Measurements from ENCODE around the gene ATP1A2. TPM values are rescaled to one million over a fixed set of nuclear protein-coding genes. Genes with fewer than 3 reads are reported as not detected.
A peak's percentile ranks its signal among the peaks of the same experiment; 100 is the strongest.

The ATP1A2 gene
- polyA plus RNA-seq, 1 donor from 2014 or later = not detected

GRCh38 chr1:160154790-160155189 lies 39.2 kb downstream of the ATP1A2 start:
- peaks cover 2% of the 10 kb centered on the region for H3K27me3 Mint-ChIP-seq
- no peak overlapping the region for H3K27ac Mint-ChIP-seq
- no peaks in the 10 kb centered on the region for H3K4me1 Mint-ChIP-seq
- peaks cover 2% of the 10 kb centered on the region for H3K36me3 Mint-ChIP-seq
- no peaks in the 10 kb centered on the region for H3K9me3 Mint-ChIP-seq
- no peak overlapping the region for H3K4me3 Mint-ChIP-seq

GRCh38 chr1:160156361-160156760 lies 40.8 kb downstream of the ATP1A2 start:
- H3K36me3 Mint-ChIP-seq = peaks cover 2% of the 10 kb centered on the region
- H3K9me3 Mint-ChIP-seq = no peaks in the 10 kb centered on the region
- H3K4me1 Mint-ChIP-seq = no peaks in the 10 kb centered on the region
- peaks cover 2% of the 10 kb centered on the region for H3K27me3 Mint-ChIP-seq
- no peak overlapping the region for H3K4me3 Mint-ChIP-seq
- H3K27ac Mint-ChIP-seq = no peak overlapping the region

- Mint-ChIP-seq H3K36me3 (no peaks in the 10 kb centered on the region), H3K9me3 (no peaks in the 10 kb centered on the region), H3K4me3 (no peak overlapping the region), H3K27me3 (peaks cover 2% of the 10 kb centered on the region), H3K27ac (no peak overlapping the region), H3K4me1 (peaks cover 0 to 4% (median 0%) of the 10 kb centered on the region in 3 donors)
Observed at GRCh38 chr1:160157174-160157573, 41.6 kb downstream of the ATP1A2 start.

- Mint-ChIP-seq H3K4me3 (no peak overlapping the region), H3K36me3 (no peaks in the 10 kb centered on the region), H3K27ac (no peak overlapping the region), H3K27me3 (peaks cover 2% of the 10 kb centered on the region), H3K9me3 (no peaks in the 10 kb centered on the region), H3K4me1 (peaks cover 0 to 4% (median 0%) of the 10 kb centered on the region in 3 donors)
Observed at GRCh38 chr1:160158031-160158430, 42.5 kb downstream of the ATP1A2 start.

GRCh38 chr1:160158534-160158933 lies 43.0 kb downstream of the ATP1A2 start:
- peak overlapping the region in 1 of 3 donors; percentile 42 for H3K27ac Mint-ChIP-seq
- no peaks in the 10 kb centered on the region for H3K9me3 Mint-ChIP-seq
- peaks cover 0 to 4% (median 0%) of the 10 kb centered on the region in 3 donors for H3K4me1 Mint-ChIP-seq
- no peak overlapping the region for H3K4me3 Mint-ChIP-seq
- peaks cover 2% of the 10 kb centered on the region for H3K27me3 Mint-ChIP-seq
- H3K36me3 Mint-ChIP-seq = no peaks in the 10 kb centered on the region

- H3K27ac Mint-ChIP-seq = no peak overlapping the region
- no peak overlapping the region for H3K4me3 Mint-ChIP-seq
- no peaks in the 10 kb centered on the region for H3K36me3 Mint-ChIP-seq
- H3K27me3 Mint-ChIP-seq = peaks cover 2% of the 10 kb centered on the region
- H3K4me1 Mint-ChIP-seq = peaks cover 0 to 4% (median 0%) of the 10 kb centered on the region in 3 donors
- H3K9me3 Mint-ChIP-seq = no peaks in the 10 kb centered on the region
Observed at GRCh38 chr1:160159846-160160245, 44.3 kb downstream of the ATP1A2 start.

- Mint-ChIP-seq H3K9me3 (no peaks in the 10 kb centered on the region), H3K4me3 (no peak overlapping the region), H3K4me1 (peaks cover 0 to 4% (median 0%) of the 10 kb centered on the region in 3 donors), H3K27ac (no peak overlapping the region), H3K36me3 (no peaks in the 10 kb centered on the region), H3K27me3 (no peaks in the 10 kb centered on the region)
Observed at GRCh38 chr1:160161965-160162705, 46.6 kb downstream of the ATP1A2 start.

- Mint-ChIP-seq H3K27me3 (no peaks in the 10 kb centered on the region), H3K27ac (no peak overlapping the region), H3K9me3 (no peaks in the 10 kb centered on the region), H3K4me3 (no peak overlapping the region), H3K36me3 (no peaks in the 10 kb centered on the region), H3K4me1 (peaks cover 0 to 4% (median 3%) of the 10 kb centered on the region in 3 donors)
Observed at GRCh38 chr1:160162931-160163330, 47.4 kb downstream of the ATP1A2 start.

- Mint-ChIP-seq H3K9me3 (no peaks in the 10 kb centered on the region), H3K27me3 (no peaks in the 10 kb centered on the region), H3K36me3 (no peaks in the 10 kb centered on the region), H3K4me3 (no peak overlapping the region), H3K27ac (no peak overlapping the region), H3K4me1 (peaks cover 0 to 4% (median 4%) of the 10 kb centered on the region in 3 donors)
Observed at GRCh38 chr1:160163615-160164014, 48.1 kb downstream of the ATP1A2 start.

GRCh38 chr1:160164121-160164520 lies 48.6 kb downstream of the ATP1A2 start:
- Mint-ChIP-seq H3K4me3 (no peak overlapping the region), H3K27ac (no peak overlapping the region), H3K9me3 (no peaks in the 10 kb centered on the region), H3K36me3 (no peaks in the 10 kb centered on the region), H3K27me3 (no peaks in the 10 kb centered on the region), H3K4me1 (peaks cover 1 to 7% (median 6%) of the 10 kb centered on the region in 3 donors)

- Mint-ChIP-seq H3K27ac (no peak overlapping the region), H3K9me3 (no peaks in the 10 kb centered on the region), H3K4me1 (peaks cover 10 to 16% (median 15%) of the 10 kb centered on the region in 3 donors), H3K36me3 (no peaks in the 10 kb centered on the region), H3K4me3 (no peak overlapping the region), H3K27me3 (peaks cover 4% of the 10 kb centered on the region)
Observed at GRCh38 chr1:160166166-160166868, 50.8 kb downstream of the ATP1A2 start.

GRCh38 chr1:160167056-160167455 lies 51.5 kb downstream of the ATP1A2 start:
- Mint-ChIP-seq H3K27ac (no peak overlapping the region), H3K4me3 (no peak overlapping the region), H3K27me3 (peaks cover 5% of the 10 kb centered on the region), H3K9me3 (no peaks in the 10 kb centered on the region), H3K4me1 (peaks cover 10 to 15% (median 12%) of the 10 kb centered on the region in 3 donors), H3K36me3 (no peaks in the 10 kb centered on the region)

- Mint-ChIP-seq H3K4me3 (no peak overlapping the region), H3K4me1 (peaks cover 10 to 15% (median 12%) of the 10 kb centered on the region in 3 donors), H3K27ac (no peak overlapping the region), H3K36me3 (no peaks in the 10 kb centered on the region), H3K27me3 (peaks cover 5% of the 10 kb centered on the region), H3K9me3 (no peaks in the 10 kb centered on the region)
Observed at GRCh38 chr1:160167580-160167979, 52.0 kb downstream of the ATP1A2 start.

- Mint-ChIP-seq H3K4me3 (no peak overlapping the region), H3K9me3 (no peaks in the 10 kb centered on the region), H3K36me3 (no peaks in the 10 kb centered on the region), H3K27me3 (peaks cover 5% of the 10 kb centered on the region), H3K4me1 (peaks cover 10 to 15% (median 12%) of the 10 kb centered on the region in 3 donors), H3K27ac (no peak overlapping the region)
Observed at GRCh38 chr1:160168016-160168415, 52.5 kb downstream of the ATP1A2 start.

GRCh38 chr1:160168609-160169369 lies 53.2 kb downstream of the ATP1A2 start:
- Mint-ChIP-seq H3K27ac (no peak overlapping the region), H3K9me3 (no peaks in the 10 kb centered on the region), H3K4me3 (no peak overlapping the region), H3K27me3 (peaks cover 10% of the 10 kb centered on the region), H3K36me3 (no peaks in the 10 kb centered on the region), H3K4me1 (peaks cover 10 to 15% (median 12%) of the 10 kb centered on the region in 3 donors)
